GM11168 (cell line): Measurements from ENCODE around the gene ACOXL.

Source experiments
- in situ Hi-C: fragments of 300-500 bp; cut with MboI; formaldehyde crosslinking; loops from one replicate; pipeline ENCODE4 v1.12.0; 2022; ENCODE audit warnings: low sequenced_read_pairs; ENCODE audit not compliant: unreplicated experiment

The ACOXL gene

DNA sequence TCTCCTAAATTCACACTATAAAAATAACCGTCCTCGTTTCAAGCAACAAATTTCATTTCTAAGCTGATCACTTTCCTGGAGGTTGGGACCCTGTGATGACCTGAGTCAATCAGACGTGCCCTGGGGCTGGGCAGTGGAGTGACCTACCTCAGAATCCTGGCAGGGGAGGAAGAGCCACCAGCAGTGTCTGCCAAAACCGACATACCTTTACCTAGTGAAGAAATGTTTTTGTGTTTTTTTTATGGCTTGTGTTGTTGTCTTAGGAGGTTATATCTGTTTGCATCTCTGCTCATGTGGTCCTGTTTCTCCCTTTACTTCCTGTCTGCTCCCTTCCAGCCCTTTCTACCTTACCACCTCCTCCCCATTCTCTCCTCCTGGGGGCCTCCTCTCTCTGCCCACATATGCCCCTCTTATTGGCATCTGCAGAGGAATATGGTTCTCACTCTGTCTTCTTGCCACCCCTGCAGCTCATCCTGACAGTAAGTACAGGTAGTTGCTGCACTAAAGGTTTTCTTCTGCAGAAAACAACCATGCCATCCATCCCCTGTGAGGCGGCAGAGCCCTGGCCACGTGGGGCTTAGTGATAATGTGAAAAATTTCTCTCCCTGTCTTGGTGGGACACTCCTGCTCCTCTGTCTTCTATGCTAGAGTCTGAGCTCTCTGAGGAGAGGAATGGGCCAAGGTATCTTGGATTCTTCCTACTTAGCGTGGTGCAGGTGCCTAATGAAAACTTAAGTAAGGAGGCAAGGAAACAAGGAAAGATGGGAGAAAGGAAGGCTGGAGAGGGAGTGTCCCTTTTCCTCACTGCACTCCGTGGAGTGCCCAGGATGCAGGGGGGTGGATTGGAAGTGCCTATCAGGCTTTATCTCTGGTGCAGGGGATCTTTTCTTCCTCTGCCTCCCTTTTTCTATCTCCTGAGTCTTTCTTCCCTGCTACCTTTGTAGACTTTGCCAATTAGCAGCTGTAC, 15.4 kb downstream of the ACOXL start:
- in situ Hi-C loops, result no loop called here

DNA sequence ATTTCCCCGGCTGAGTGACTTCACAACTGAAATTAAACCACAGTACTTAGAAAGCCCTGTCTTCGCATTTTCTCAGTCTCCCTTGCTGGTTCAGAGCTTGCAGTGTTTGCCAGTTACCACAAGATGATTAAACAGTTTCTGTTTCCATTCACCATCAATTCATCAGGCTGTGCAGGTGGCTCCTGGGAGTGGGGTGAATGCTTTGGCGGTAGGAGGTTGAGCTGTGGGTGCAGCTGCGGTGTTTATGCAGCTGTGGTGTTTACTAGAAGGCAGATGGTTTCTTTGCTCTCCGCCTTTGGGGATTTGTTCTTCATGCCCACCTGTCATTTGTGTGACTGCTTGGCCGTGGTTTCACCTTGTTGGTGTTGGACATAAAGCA, 16.1 kb downstream of the ACOXL start:
- in situ Hi-C loops, result no loop called here

DNA sequence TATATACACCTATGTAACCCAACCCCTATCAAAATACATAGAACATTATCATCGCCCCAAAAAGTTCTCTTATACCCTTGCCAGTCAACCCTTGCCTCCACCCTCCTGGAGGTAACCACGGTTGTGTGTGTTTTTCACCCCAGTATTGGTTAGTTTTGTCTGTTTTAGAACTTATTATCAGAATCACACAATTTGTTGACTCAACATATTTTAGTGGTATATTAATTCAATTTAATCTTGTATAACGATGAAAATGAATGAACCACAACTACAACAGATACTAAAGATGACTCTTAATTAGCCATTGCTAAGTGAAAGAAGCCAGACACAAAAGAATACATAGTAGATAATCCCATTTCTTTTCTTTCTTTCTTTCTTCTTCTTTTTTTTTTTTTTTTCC, 19.3 kb downstream of the ACOXL start:
- in situ Hi-C loops, result no loop called here

DNA sequence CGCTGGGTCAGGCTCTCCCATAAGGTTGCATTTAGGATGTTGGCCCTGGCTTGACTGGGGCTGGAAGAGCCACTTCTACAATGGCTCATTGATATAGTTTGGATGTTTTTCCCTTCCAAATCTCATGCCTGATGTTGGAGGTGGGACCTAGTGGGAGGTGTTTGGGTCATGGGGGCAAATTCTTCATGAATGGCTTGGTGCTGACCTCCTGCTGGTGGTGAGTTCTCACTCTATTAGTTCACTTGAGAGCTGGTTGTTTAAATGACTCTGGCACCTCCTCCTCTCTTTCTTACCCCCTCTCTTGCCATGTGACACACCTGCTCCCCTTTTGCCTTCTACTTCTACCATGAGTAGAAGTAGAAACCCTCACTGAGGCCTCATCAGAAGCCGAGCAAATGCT, 20.5 kb downstream of the ACOXL start:
- in situ Hi-C loops, result no loop called here

DNA sequence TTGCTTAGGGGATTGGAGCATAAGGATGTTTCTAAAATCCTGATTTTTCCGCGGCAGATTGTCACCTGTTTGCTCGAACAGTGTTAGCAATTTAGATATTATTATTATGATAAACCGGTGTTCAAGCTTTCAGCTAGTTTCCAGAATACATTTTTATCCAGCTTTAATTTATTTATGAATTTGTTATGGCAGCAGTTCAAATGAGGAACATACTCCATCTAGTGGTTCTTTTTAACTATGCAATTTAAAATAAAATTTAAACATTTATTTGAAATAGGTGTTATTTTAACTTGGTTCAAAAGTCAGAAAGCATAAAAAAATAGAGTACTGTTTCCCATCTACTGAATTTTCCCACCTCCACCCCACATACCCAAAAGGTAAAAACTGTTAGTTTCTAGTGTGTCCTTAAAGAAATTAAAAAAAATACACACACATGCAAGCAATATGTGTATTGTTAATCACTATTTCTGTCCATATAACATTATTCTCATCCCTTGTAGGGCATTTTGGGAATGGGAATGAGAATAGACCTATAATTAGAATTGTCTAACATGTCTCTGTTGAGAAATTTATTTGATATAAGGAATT, 23.2 kb downstream of the ACOXL start:
- in situ Hi-C loops, result no loop called here

DNA sequence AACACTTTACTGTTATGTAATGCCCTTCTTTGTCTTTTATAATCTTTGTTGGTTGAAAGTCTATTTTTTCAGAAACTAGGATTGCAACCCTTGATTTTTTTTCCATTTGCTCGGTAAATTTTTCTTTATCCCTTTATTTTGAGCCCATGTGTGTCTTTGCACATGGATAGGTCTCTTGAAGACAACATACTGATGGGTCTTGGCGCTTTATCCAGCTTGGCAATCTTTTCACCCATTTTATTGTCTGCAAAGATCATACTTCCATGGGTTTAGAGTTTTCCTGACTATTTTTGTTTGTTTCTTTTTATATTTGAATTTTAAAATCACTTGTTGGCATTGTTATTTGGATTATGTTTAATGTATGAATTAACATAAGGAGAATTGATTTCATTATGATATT, 27.0 kb downstream of the ACOXL start:
- in situ Hi-C loops, result no loop called here

DNA sequence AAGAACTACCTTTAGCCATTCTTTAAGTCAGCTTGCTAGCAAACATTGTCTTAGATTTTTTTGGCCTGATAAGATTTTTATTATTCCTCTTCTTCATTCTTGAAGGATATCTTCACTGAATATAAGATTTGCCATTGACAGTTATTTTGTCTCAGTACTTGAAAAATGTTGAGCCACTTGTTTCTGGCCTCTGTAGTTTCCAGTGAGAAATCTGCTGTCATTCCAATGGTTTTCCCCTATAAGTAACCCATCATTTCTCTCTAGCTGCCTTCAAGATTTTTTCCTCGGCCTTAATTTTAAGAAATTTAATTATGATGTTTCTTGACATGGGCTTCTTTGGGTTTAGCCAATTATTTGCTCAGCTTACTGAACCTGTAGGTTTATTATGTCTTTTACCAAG, 32.6 kb downstream of the ACOXL start:
- in situ Hi-C loops, result no loop called here

DNA sequence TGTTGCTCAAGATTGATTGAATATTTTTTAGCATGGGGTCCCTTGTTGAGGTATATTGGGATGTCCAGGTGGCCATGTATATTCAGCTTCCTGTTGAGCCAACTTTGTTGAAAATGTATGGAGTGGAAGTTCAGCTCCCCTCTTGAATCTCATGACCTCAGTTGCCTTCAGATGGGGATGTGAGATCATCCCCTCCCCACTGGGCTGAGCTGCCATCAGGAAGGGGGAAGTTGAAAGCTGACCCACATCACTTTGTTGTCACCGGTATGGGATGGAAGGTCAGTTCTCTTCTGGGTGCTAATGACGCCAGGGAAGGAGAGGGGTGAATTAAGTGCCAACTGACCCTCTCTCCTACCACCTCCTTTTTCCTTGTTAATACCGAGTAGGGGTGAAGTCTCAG, 33.9 kb downstream of the ACOXL start:
- in situ Hi-C loops, result no loop called here

DNA sequence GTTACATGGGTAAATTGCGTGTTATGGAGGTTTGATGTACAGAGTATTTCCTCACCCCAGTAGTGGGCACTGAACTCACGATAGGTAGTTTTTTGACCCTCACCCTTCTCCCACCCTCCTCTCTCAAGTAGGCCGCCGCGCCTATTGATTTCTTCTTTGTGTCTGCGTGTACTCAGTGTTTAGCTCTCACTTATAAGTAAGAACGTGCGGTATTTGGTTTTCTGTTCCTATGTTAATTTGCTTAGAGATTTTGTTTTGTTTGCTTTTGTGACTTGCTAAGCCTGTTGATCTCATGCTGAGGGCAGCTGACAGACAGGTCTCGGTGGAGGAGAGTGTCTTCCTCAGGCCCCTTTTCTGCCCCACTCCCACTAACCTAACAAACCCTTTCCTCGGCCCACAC, 36.2 kb downstream of the ACOXL start:
- in situ Hi-C loops, result no loop called here

DNA sequence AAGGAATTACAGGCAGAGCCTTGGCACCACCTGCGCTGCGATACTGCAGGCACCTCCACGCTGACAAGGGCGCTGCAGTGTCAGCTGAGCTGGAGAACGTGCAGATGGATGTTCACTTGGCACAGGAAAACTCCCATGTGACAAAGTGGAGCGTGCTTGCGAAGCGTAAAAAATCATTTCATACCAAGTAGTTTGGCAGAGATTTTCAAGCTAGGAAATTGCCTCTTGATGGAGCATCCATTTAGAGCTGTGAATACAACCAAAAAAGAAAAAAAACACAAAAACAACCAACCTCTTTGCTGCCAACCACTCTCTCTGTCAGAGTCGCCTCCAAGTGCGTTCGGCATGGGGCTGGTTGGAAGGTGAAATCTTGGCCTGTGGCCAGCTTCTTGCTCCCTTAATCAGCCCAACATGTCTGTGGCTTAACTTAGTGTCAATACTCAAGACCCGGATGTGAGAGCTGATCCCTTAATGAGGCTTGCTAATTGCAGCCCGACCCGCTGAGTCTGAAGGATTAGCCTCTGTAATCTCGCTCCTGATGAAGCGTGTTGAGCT, 38.1 kb downstream of the ACOXL start:
- in situ Hi-C loops, result no loop called here

DNA sequence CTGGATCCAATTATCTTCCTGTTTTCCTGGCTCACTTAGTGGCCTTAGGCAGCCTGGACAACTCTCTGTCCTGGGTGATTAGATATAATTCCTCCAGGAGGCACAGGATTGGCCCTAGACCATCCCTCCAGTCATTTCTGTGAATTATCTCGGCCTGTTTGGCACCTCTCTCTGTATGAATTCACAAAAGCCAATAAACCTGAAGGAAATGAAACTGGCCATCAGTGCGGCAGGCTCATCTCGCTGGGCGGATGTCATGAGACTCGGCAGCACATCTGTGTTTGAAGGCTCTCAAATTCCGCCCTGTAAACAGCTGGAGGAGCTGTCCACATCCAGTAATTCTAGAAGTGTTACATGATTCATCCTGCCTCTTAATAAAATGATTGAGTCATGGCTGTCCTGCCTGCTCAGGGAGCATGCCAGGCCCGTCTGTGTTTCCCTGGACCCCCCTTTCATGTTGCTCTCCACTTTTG, 38.6 kb downstream of the ACOXL start:
- in situ Hi-C loops, result no loop called here

DNA sequence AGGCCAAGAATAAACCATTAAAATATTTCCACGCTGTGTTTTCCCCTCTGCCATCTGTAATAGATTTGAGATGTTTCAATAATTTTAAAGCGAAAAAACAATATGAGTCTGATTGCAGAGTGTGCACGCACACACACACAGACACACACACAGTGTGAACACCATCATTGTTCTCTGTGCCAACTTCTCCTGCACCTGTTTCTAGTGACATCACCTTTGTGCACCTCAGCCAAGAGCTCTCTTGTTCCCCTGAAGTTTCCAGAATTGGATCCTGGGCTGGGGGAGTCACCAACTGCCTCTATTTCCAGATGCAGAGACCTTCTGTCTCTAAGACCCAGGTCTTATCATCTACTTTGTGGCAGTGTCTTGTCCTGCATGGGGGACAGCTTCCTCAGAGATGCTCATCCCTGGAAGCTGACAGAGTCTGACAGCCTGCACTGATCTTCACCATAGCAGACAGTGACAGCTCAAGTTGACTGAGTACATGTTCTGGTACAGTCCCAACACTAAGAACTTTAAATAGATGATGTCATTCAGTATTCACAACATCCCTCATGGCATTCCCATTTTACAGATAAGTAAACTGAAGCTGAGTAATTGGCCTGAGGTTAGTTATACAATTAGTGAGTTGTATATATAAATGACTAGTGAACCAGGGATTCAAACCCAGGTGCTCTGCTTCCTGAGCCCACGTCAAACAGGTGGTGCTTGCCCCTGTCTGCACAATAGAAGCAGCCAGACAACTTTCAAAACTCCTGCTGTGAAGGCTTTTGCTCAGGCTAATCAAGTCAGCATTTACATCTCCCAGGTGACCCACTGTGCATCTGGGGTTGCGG, 39.4 kb downstream of the ACOXL start:
- in situ Hi-C loops, result no loop called here

DNA sequence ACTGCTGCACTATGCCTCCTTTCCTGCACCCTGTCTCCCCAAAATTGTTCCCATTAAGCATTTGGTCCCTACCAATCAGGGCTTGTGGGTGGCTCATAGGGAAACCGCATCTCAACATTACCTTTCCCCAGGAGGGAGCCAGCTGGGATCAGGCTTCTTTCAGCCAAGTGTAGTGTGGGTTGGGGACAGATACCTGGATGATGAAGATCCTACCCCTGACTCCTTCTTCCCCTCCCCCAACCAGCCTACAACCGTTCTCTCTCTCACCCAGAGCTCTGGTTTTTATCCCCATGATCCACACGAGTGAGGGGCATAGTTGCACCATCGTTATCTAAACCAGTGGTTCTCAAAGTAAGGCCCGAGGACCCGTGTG, 40.0 kb downstream of the ACOXL start:
- in situ Hi-C loops, result no loop called here

DNA sequence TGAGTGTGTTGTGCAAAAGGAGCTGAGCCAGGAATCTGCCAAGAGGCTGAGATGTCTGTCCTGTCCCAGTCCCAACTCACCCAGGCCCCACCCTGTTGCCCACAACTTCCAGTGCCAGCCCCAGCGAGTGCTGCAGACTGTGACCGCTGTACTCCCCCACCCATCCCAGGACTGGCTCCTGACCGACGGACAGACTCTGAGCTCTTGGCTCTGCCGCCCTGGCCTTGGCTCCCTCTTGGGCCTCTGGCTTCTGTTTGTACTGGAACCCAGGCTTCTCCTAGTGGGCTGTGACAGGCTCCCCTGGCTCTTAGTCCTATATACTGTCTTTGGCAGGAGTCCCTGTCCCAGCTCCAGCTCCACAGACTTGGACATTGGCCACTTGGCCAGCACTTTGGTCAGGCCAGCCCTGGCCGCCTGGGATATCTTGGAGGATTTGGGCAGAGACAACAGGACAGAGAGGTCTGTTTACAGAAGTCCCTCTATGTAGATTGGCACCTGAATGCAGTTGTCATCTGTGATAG, 41.1 kb downstream of the ACOXL start:
- in situ Hi-C loops, result no loop called here

DNA sequence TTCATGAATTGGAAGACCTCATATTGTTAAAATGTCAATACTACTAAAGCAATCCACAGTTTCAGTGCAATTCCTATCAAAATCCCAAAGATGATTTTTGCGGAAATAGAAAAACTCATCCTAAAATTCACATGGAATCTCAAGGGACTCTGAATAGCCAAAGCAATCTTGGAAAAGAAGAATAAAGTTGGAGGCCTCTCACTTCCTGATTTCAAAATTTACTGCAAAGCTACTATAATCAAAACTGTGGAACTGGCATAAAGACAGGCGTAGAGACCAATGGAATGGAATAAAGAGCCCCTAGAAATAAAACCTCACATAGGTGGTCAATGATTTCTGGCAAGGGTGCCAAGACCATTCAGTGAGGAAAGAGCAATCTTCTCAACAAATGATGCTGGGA, 42.3 kb downstream of the ACOXL start:
- in situ Hi-C loops, result no loop called here

DNA sequence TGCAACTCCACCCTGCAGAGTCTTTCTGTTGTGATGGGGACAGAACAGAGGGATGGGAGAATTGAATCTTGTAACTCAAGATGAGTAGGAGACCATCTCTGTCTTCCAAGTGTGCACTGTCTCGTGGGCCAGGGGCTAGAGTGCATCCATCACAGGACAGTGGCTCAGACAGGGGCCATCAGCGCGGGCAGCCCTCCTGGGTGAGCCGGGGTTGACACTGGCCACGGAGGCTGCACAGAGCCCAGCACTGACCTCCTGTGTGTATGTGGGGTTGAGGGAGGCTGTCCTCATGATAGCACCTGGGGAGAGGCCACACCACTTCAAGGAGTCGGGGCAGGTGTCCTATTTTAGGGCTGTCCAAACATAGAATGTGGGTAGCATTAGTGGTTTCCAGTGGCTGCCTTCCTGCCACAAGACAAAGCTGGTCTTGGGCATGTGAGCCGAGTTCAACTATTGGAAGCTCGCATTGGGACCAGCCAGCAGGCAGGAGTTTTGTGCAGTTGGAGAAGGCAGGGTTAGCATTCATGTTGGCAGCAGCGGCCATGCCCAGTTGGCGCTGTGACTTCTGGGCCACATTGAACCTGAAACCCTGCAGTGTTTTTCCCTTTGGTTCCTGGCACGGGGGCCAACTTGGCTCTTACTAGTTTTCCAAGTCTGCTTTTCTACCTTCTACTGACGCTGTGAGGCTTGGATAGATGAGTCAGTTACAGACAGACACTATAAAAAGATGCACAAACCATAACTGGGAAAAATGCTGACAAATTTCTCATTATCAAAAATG, 45.3 kb downstream of the ACOXL start:
- in situ Hi-C loops, result no loop called here

DNA sequence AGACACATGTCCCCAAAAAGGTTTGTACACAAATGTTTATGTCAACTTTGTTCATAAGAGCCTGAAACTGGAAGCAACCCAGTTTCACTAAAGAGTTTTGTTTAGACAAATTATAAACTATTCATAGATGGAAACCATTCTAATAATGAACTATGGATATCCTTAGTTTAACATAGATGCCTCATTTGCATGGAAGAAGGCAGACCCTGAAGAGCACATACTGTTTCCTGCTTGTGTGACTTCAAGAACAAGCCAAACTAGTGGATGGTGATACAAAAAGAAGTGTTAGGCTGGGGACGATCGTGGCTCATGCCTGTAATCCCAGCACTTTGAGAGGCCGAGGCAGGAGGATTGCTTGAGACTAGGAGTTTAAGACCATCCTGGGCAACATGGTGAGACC, 48.1 kb downstream of the ACOXL start:
- in situ Hi-C loops, result no loop called here

DNA sequence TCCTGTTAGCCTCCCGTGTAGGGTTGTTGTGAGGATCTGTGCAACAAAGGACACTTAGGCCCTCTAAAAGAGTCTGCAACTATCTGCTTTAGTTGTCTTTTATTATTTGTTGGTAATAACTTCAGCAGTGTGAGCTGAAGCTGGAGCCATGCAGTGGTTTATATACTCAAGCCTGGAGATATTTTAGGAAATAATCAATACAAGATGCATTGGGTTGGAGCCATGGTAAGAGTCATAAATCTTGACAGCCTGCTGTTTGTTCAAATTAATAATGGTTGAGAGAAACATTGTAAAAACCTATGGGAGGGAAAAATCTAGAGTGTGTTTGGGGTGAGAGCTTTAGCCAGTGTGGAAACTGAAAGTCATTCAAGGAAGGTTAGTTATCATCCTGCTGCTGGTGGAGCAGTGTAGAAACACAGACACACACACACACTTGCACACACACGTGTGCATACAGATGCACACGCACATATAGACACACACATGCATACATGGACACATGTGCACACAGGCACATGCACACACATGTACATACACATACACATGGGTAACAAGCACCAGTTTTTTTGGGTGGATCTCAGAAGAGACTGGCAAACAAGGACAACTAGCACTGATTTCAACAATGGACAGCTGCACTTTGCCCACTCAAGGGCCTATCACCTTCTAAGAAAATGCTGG, 51.0 kb downstream of the ACOXL start:
- in situ Hi-C loops, result no loop called here

DNA sequence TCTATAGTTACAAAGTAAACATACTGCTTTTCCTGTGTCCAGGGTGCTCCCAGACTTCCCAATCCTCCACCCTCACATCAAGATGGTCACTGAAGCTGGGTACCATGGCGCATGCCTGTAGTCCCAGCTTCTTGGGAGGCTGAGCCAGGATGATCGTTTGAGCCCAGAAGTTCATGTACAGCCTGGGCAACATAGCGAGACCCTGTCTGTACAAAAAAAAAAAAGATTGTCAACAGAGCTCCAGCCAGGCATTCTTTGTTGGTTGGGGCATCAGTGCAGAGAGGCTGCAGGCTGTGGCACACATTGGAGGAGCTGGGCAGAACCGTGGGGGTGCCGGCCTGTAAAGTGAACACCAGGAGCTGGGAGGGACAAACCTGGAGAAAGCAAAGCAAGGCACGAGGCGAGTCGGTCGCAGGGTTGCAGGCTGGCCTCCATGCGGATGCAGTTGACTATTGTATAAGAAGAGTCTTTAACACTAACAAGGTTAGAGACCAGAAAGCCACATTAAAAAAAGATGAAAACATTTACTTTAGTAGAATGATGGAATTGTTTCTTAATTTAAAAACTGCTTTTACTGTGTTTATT, 51.8 kb downstream of the ACOXL start:
- in situ Hi-C loops, result no loop called here
